SH-SY5Y (cell line): ENCODE data around the gene MAP3K7CL.

ENCODE experiments used
- GATA2 ChIP-seq: IDR thresholded peaks from 2 replicates; pipeline ENCODE4 v1.6.1; 2011; ENCODE audit warnings: mild to moderate bottlenecking, low read depth, low read length
- GATA3 ChIP-seq: IDR thresholded peaks from 2 replicates; pipeline ENCODE4 v1.6.1; 2011; ENCODE audit warnings: low read depth, mild to moderate bottlenecking, low read length, moderate library complexity

DNA sequence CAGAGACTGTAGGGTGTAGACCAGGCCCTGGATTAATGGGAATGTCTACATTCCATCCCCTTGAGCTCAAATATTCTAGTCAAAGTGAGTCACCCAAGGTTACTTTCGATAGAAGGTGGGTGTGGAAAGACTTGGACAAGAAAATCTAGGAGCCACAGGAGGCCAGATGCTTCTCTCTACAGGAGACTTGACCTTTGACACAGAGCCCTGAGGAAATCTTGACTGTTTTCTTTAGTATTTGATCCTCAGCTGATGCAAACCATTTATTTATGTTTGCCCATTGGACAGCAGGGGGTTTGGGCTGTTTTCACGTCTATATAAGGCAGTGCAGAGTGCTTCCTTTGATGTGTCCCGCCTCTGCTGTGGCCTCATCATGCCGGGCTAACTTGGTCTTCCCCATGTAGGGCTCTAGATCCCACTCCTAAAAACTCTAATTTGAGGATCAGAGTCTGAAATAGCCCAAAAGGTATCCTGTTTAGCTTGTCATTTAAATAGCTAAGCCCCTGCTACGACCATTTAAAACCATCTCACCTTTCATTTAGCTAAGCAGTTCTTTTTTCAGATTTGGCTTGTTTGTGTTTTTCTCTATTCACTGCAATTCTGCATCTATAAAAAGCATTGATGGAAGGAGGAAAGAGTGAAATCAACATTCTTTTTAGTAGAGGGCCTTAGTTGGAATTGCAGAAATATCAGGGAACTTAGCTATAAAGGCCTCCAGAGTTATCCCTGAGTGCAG, 15.5 kb upstream of the MAP3K7CL start:
- TF ChIP-seq GATA2, result no peak
- no peak for TF ChIP-seq GATA3
